GM23248 (cell line): ENCODE measurements around the gene ALDH3B2. TPM values are rescaled to one million over a fixed set of nuclear protein-coding genes. Genes with fewer than 3 reads are reported as not detected.
"Not testable (repeated sequence)": the region's sequence is repeated elsewhere in the genome, so short reads cannot be mapped to it uniquely, and the experiment has no call there.

Source experiments
- DNase-seq: peaks from one replicate; pipeline ENCODE4 v3.0.0-alpha.2; 2015
- H2AFZ ChIP-seq: fragments of 200-600 bp; sonication (generic); 2 replicates; pipeline ENCODE4 v1.6.1; 2016; ENCODE audit warnings: antibody characterized with exemption
- H3F3A ChIP-seq: fragments of 200-600 bp; sonication (generic); 2 replicates; pipeline ENCODE4 v1.6.1; 2016; ENCODE audit warnings: mild to moderate bottlenecking, antibody characterized with exemption, mixed run types; ENCODE audit not compliant: insufficient read depth
- H3K27ac ChIP-seq: fragments of 200-600 bp; sonication (generic); 2 replicates; pipeline ENCODE4 v1.5.1; 2016; ENCODE audit warnings: mild to moderate bottlenecking
- H3K27me3 ChIP-seq: fragments of 200-600 bp; sonication (generic); replicated peaks from 2 replicates; pipeline ENCODE4 v1.6.1; 2016; ENCODE audit warnings: mild to moderate bottlenecking; ENCODE audit not compliant: insufficient read depth
- H3K36me3 ChIP-seq: fragments of 200-600 bp; sonication (generic); 2 replicates; pipeline ENCODE4 v1.6.1; 2016; ENCODE audit warnings: low read depth, mild to moderate bottlenecking
- H3K4me1 ChIP-seq: fragments of 200-600 bp; sonication (generic); 2 replicates; pipeline ENCODE4 v1.6.1; 2016; ENCODE audit warnings: mild to moderate bottlenecking; ENCODE audit not compliant: insufficient read depth
- H3K4me2 ChIP-seq: fragments of 200-600 bp; sonication (generic); one replicate; pipeline ENCODE4 v1.6.1; 2016; ENCODE audit warnings: mild to moderate bottlenecking; ENCODE audit not compliant: unreplicated experiment
- H3K4me3 ChIP-seq: fragments of 200-600 bp; sonication (generic); 2 replicates; pipeline ENCODE4 v1.5.1; 2016; ENCODE audit warnings: mild to moderate bottlenecking
- H3K79me2 ChIP-seq: fragments of 200-600 bp; sonication (generic); 2 replicates; pipeline ENCODE4 v1.6.1; 2016; ENCODE audit warnings: mild to moderate bottlenecking; ENCODE audit not compliant: insufficient read depth
- H3K9ac ChIP-seq: fragments of 200-600 bp; sonication (generic); 2 replicates; pipeline ENCODE4 v1.6.1; 2016; ENCODE audit warnings: mild to moderate bottlenecking
- H3K9me2 ChIP-seq: fragments of 200-600 bp; sonication (generic); 2 replicates; pipeline ENCODE4 v1.6.1; 2016; ENCODE audit warnings: mixed run types, mild to moderate bottlenecking, moderate library complexity; ENCODE audit not compliant: insufficient read depth
- H3K9me3 ChIP-seq: fragments of 200-600 bp; sonication (generic); one replicate; pipeline ENCODE4 v1.6.1; 2017; ENCODE audit warnings: low read depth
- H4K20me1 ChIP-seq: fragments of 200-600 bp; sonication (generic); 2 replicates; pipeline ENCODE4 v1.6.0; 2016; ENCODE audit not compliant: insufficient read depth
- EZH2 ChIP-seq: fragments of 200-600 bp; sonication (generic); IDR thresholded peaks from 2 replicates; pipeline ENCODE4 v1.6.1; 2018; ENCODE audit warnings: antibody characterized with exemption, mild to moderate bottlenecking; ENCODE audit not compliant: insufficient read depth, poor library complexity, severe bottlenecking
- EZH2phosphoT487 ChIP-seq: fragments of 200-600 bp; sonication (generic); IDR thresholded peaks from 2 replicates; pipeline ENCODE4 v1.6.1; 2018; ENCODE audit warnings: antibody characterized with exemption, moderate library complexity, mild to moderate bottlenecking, low read depth; ENCODE audit not compliant: insufficient read depth
- WGBS, 2 experiments: methylation state at CpG; one replicate each; pipeline ENCODE4 v1.1.6; 2015 to 2017; ENCODE audit warnings: low lambda C conversion rate in 2 of 2, low coverage in 1 of 2; ENCODE audit errors: missing lambda C conversion rate in 2 of 2; 5-methylcytosine and 5-hydroxymethylcytosine counted together
- in situ Hi-C: fragments of 300-500 bp; cut with MboI; formaldehyde crosslinking; loops from 2 replicates; pipeline ENCODE4 v1.15.0; 2020
- polyA plus RNA-seq: library from polyadenylated mRNA; unstranded; fragments of >200 nt; fragmentation: Nextera tagmentation; extraction: Ambion mirVana; gene quantifications from 2 replicates; pipeline ENCODE4 v1.2.1, GENCODE V29; 2016
- total RNA-seq: library from RNA; depleted of rRNA; stranded (reverse); fragments of >200 nt; shearing (Covaris generic); gene quantifications from 2 replicates; pipeline ENCODE4 v1.2.3, GENCODE V29; 2014

Gene ALDH3B2
- total and polyA plus RNA-seq, 2 experiments from 2014 or later = not detected

GRCh38 chr11:67626970-67627369 lies 47.5 kb downstream of the ALDH3B2 start:
- TF ChIP-seq EZH2 = no peak
- no peak for TF ChIP-seq EZH2phosphoT487
- Histone ChIP-seq H4K20me1 (no peaks in the 10 kb centered on the region), H2AFZ (no peak overlapping the region), H3K4me3 (no peak overlapping the region), H3K4me1 (no peaks in the 10 kb centered on the region), H3K9me2 (no peaks in the 10 kb centered on the region), H3K79me2 (no peaks in the 10 kb centered on the region), H3K27ac (no peak overlapping the region), H3K9me3 (no peaks in the 10 kb centered on the region), H3K4me2 (no peak overlapping the region), H3K36me3 (no peaks in the 10 kb centered on the region), H3K9ac (no peak overlapping the region), H3K27me3 (no peaks in the 10 kb centered on the region), H3F3A (no peaks in the 10 kb centered on the region)
- in situ Hi-C loops = no loop called here
- no peak for DNase-seq
- WGBS, 2 experiments = 81 to 93% methylated on average over 10 of the region's 10 CpGs

DNA sequence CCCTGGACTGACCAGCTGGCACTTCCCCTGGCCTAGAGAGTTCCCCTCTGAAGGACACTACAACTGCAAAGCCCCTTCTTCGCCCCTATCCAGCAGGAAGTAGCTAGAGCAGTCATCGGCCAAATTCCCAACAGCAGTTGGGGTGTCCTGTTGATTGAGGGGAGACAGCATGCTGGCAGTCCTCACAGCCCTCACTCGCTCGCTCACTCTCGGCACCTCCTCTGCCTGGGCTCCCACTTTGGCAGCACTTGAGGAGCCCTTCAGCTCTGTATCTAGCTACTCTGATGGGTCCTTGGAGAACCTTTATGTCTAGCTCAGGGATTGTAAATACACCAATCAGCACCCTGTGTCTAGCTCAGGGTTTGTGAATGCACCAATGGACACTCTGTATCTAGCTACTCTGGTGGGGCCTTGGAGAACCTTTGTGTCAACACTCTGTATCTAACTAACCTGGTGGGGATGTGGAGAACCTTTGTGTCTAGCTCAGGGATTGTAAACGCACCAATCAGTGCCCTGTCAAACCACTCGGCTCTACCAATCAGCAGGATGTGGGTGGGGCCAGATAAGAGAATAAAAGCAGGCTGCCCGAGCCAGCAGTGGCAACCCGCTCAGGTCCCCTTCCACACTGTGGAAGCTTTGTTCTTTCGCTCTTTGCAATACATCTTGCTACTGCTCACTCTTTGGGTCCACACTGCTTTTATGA lies 48.1 kb downstream of the ALDH3B2 start:
- H3F3A ChIP-seq, DNase-seq, H3K9ac ChIP-seq, H3K9me3 ChIP-seq, H3K36me3 ChIP-seq, H3K9me2 ChIP-seq, H4K20me1 ChIP-seq, in situ Hi-C loops, H2AFZ ChIP-seq, H3K27me3 ChIP-seq, H3K4me2 ChIP-seq, H3K27ac ChIP-seq, H3K4me1 ChIP-seq, H3K4me3 ChIP-seq, H3K79me2 ChIP-seq: not testable (repeated sequence)
- 81 to 82% methylated on average over 10 of the region's 10 CpGs for WGBS, 2 experiments

- H3K4me3 ChIP-seq, H3K27ac ChIP-seq, H3K79me2 ChIP-seq, DNase-seq, H3K27me3 ChIP-seq, H3K4me2 ChIP-seq, H2AFZ ChIP-seq, H3F3A ChIP-seq, H3K9me3 ChIP-seq, in situ Hi-C loops, H3K36me3 ChIP-seq, H3K9ac ChIP-seq, H3K9me2 ChIP-seq, H4K20me1 ChIP-seq, H3K4me1 ChIP-seq: not testable (repeated sequence)
- WGBS, 2 experiments = 67 to 72% methylated on average over 1 of the region's 1 CpG
Observed at GRCh38 chr11:67623795-67624194, 50.6 kb downstream of the ALDH3B2 start.

DNA sequence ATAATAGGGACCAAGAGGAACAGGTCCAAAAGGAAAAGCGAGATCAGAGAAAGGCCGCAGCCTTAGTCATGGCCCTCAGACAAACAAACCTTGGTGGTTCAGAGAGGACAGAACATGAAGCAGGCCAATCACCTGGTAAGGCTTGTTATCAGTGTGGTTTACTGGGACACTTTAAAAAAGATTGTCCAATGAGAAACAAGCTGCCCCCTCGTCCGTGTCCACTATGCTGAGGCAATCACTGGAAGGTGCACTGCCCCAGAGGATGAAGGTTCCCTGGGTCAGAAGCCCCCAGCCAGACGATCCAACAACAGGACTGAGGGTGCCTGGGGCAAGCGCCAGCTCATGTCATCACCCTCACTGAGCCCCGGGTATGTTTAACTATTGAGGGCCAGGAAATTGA lies 51.5 kb downstream of the ALDH3B2 start:
- in situ Hi-C loops, H3K4me1 ChIP-seq, H3K36me3 ChIP-seq, H3K27me3 ChIP-seq, H3K9me3 ChIP-seq, H3K9me2 ChIP-seq, H3K4me2 ChIP-seq, H3K79me2 ChIP-seq, H3K27ac ChIP-seq, H2AFZ ChIP-seq, H3K9ac ChIP-seq, H4K20me1 ChIP-seq, H3F3A ChIP-seq, DNase-seq, H3K4me3 ChIP-seq: not testable (repeated sequence)
- WGBS, 2 experiments = 56 to 59% methylated on average over 7 of the region's 7 CpGs

DNA sequence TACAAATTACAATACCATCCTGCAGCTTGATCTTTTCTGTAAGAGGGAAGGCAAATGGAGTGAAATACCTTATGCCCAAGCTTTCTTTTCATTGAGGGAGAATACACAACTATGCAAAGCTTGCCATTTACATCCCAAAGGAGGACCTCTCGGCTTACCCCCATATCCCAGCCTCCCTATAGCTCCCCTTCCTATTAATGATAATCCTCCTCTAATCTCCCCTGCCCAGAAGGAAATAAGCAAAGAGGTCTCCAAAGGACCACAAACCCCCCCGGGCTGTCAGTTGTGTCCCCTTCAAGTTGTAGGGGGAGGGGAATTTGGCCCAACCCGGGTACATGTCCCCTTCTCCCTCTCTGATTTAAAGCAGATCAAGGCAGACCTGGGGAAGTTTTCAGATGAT lies 52.5 kb downstream of the ALDH3B2 start:
- H3K4me1 ChIP-seq, DNase-seq, H3K9me2 ChIP-seq, H4K20me1 ChIP-seq, H3K9me3 ChIP-seq, H3K9ac ChIP-seq, H2AFZ ChIP-seq, H3K4me2 ChIP-seq, H3K27ac ChIP-seq, H3F3A ChIP-seq, H3K79me2 ChIP-seq, H3K36me3 ChIP-seq, in situ Hi-C loops, H3K4me3 ChIP-seq: not testable (repeated sequence)
- peaks cover 15% of the 10 kb centered on the region for H3K27me3 ChIP-seq
- WGBS, 2 experiments = 36 to 48% methylated on average over 3 of the region's 3 CpGs

GRCh38 chr11:67620621-67621020 lies 53.8 kb downstream of the ALDH3B2 start:
- H2AFZ ChIP-seq, H4K20me1 ChIP-seq, H3K27ac ChIP-seq, DNase-seq, H3K4me2 ChIP-seq, H3K79me2 ChIP-seq, H3K9ac ChIP-seq, in situ Hi-C loops, H3K9me3 ChIP-seq, H3K9me2 ChIP-seq, H3K4me1 ChIP-seq, H3K4me3 ChIP-seq, H3F3A ChIP-seq, H3K36me3 ChIP-seq: not testable (repeated sequence)
- 56 to 61% methylated on average over 13 of the region's 13 CpGs for WGBS, 2 experiments
- peaks cover 21% of the 10 kb centered on the region for H3K27me3 ChIP-seq

DNA sequence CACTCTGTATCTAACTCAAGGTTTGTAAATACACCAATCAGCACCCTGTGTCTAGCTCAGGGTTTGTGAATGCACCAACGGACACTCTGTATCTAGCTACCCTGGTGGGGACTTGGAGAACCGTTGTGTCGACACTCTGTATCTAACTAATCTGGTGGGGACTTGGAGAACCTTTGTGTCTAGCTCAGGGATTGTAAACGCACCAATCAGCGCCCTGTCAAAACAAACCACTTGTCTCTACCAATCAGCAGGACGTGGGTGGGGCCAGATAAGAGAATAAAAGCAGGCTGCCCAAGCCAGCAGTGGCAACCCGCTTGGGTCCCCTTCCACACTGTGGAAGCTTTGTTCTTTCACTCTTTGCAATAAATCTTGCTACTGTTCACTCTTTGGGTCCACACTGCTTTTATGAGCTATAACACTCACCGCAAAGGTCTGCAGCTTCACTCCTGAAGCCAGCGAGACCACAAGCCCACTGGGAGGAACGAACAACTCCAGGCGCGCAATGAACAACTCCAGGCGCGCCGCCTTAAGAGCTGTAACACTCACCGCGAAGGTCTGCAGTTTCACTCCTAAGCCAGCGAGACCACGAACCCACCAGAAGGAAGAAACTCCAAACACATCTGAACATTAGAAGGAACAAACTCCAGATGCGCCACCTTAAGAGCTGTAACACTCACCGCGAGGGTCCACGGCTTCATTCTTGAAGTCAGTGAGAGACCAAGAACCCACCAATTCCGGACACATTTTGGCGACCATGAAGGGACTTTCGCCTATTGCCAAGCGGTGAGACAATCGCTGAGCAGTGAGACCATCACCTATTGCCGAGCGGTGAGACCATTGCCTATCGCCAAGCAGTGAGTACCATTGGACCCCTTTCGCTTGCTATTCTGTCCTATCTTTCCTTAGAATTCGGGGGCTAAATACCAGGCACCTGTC lies 54.5 kb downstream of the ALDH3B2 start:
- H3K79me2 ChIP-seq, in situ Hi-C loops, H3F3A ChIP-seq, H4K20me1 ChIP-seq, H3K4me2 ChIP-seq, H3K36me3 ChIP-seq, DNase-seq, H3K9me2 ChIP-seq, H3K4me3 ChIP-seq, H2AFZ ChIP-seq, H3K4me1 ChIP-seq, H3K9ac ChIP-seq, H3K9me3 ChIP-seq, H3K27ac ChIP-seq: not testable (repeated sequence)
- WGBS, 2 experiments = 84 to 85% methylated on average over 33 of the region's 33 CpGs
- peaks cover 22% of the 10 kb centered on the region for H3K27me3 ChIP-seq
